B cell (primary cell): ENCODE data around the gene CCR6.
"Not testable (repeated sequence)": the region's sequence is repeated elsewhere in the genome, so short reads cannot be mapped to it uniquely, and the experiment has no call there.

Source experiments
- CTCF ChIP-seq: fragments of 200-600 bp; IDR thresholded peaks from one replicate; pipeline ENCODE4 v1.8.0; 2022; ENCODE audit warnings: antibody characterized with exemption, mild to moderate bottlenecking
- EZH2 ChIP-seq: IDR thresholded peaks from 2 replicates; pipeline ENCODE4 v1.6.1; 2012; ENCODE audit warnings: borderline replicate concordance, low read depth, mild to moderate bottlenecking, moderate library complexity, low read length; ENCODE audit not compliant: insufficient read depth, poor library complexity, severe bottlenecking

GRCh38 chr6:167167699-167168098, 44.8 kb downstream of the CCR6 start:
- TF ChIP-seq CTCF, EZH2: not testable (repeated sequence)
